Activated gamma-delta T cell treated with Interleukin-2 at 50 U/mL for 16 hours (primary cell): ENCODE results near the gene MS4A7.
"Not testable (repeated sequence)": the region's sequence is repeated elsewhere in the genome, so short reads cannot be mapped to it uniquely, and the experiment has no call there.

ENCODE experiments used
- DNase-seq: peaks from one replicate; pipeline ENCODE4 v3.0.0-alpha.2; 2020

Gene MS4A7, protein sequence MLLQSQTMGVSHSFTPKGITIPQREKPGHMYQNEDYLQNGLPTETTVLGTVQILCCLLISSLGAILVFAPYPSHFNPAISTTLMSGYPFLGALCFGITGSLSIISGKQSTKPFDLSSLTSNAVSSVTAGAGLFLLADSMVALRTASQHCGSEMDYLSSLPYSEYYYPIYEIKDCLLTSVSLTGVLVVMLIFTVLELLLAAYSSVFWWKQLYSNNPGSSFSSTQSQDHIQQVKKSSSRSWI

DNA sequence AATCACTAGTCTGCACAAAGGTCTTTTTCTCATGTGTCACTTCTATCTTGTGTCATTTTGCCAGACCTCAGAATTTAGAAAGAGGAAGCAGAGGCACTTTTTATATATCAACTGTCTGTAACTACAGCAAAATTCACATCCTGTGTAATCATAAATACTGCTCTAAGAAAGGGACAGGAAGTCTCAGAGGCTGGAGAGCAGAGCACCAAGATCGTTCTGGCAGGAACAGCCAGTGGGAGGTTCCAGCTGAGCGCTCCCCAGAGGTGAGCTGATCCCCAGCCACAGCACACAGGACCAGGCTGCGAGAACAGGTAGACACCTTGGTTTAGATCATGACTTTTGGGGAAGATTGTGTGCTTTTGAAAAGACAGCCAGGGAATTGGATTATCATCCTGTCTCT, at the start of gene MS4A7:
Gene MS4A7 (plus strand): TSS at position 179 of the 400 bp plus-strand sequence. CDS start 4,610 bp downstream, outside the sequence.
- DNase-seq, result no peak

DNA sequence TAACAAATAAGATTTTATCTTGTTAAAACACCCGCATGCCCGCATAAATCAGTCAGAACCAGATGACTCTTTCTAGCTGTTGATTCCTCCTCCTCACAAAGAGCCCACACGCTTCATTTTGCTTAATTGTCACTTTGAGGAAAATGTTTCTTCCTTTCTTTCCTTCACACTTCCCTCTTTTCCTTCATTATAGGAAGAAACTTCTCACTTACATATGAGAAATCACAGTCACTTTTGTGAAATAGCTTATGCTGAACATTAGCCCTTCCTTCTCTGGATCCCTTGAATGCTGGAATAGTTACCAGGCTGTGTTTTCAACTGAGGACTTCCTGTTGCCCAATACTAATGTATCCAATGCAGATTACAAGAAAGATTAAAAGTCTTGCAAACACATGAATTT, 45.5 kb upstream of the MS4A7 start:
- no peak for DNase-seq

- peak; percentile 54 for DNase-seq
Observed at GRCh38 chr11:60334005-60334620, 44.2 kb upstream of the MS4A7 start.

- DNase-seq, result no peak
Observed at GRCh38 chr11:60336767-60337391, 41.5 kb upstream of the MS4A7 start.

GRCh38 chr11:60338053-60338452, 40.3 kb upstream of the MS4A7 start:
- no peak for DNase-seq

DNA sequence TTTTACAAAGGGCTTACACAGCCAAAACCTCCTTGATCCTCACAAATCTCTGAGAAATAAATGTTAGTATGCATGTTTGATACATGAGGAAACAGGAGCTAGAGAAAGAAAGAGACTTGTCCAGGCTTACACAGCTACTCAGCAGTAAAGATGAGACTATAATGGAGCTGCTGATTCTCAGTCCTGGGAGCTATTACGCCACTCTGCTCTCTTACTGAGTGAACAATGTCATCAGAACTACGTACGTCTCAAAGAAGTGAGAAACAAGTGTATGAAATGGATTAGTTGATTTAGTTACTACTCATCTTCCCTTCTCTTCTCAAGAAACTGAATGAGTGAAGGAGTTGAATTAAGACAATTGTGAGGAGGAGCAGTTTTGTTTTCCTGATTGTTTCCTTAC, 39.0 kb upstream of the MS4A7 start:
- no peak for DNase-seq

DNA sequence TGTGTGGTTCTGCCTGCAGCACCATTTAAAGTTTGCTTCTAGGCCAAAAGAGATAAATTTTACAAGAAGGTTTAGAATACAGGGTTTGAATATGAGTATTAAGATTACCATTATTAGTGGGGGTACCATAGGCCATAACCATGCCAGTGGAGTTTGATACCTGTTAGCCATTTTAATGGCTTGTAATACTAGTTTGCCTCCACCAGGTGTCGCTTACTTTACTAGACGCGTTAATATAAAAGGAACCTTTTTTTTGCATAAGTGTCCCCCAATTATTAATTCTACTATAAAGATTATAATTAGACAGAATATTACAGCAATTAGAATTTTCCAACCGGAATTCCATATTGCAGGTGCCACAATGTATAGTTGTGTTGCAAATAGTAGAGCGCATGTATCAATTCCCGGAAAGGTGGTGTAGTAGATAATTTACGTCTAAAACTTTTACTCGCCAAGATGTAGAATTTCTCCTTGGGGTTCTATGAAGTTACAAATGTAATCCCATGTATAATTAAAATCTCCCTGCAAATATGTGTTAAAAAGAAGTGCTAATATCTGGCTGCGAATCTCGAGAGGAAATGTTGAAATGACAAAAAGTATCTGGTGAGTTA, 35.1 kb upstream of the MS4A7 start:
- no peak for DNase-seq

GRCh38 chr11:60344146-60344545, 34.2 kb upstream of the MS4A7 start:
- DNase-seq, result no peak

- no peak for DNase-seq
Observed at GRCh38 chr11:60345489-60345888, 32.8 kb upstream of the MS4A7 start.

GRCh38 chr11:60347084-60347797, 31.1 kb upstream of the MS4A7 start:
- DNase-seq, result no peak

DNA sequence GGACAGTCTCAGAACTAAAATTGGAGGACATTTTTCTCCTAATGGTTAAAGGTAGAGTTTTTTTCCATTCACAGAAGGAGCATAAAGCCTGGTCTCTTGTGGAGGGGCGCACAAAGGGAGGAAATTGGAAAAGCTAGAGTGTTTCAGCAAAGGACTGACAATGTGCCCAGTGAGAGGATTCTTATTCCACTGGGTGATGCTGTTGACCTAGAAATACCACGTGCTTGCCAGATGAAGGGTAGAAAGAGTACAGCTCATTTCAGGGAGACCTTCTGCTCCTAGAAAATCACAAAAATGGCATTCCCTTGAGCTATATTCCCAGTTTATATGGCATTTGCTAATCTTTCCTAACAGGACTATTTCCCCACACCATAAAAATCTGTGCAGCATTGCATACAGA, 30.2 kb upstream of the MS4A7 start:
- DNase-seq, result no peak

DNA sequence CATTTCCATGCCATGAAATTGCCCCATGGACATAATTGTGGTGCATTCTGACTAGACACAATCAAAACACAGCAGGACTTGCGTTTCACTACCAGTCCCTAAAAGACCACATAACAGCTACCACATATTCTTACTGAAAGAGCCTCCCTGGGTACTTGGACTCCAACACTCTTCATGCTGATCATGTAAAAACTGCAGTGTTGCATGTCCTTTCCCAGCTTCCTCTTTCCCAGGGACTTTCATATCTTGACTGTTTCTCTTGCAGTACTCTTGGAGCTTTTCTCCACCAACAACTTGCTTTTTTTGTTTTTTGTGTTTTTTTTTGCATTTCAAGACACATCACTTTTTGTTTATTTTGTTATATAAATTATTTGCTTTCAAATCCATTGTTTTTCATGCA, 28.3 kb upstream of the MS4A7 start:
- DNase-seq, result no peak

- DNase-seq, result no peak
Observed at GRCh38 chr11:60357771-60358170, 20.6 kb upstream of the MS4A7 start.

DNA sequence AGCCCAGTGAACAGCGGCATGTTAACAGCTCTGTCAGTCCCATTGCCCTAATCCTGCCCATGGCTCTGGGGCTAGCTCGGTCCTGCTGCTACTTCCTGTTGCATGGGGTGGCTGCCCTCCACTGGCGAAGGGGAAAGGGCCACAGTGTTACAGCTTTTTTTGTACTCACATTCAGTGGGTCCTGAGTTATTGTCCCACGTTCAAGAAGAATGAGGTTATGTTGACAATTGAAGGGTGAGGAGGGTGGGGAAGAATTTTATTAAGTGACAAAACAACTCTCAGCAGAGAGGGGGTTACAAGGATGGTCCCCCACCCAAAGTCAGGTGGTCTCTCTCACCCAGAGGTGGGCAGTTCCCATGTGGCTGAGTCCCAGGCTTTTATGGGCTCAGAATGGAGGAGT, 17.7 kb upstream of the MS4A7 start:
- no peak for DNase-seq

DNA sequence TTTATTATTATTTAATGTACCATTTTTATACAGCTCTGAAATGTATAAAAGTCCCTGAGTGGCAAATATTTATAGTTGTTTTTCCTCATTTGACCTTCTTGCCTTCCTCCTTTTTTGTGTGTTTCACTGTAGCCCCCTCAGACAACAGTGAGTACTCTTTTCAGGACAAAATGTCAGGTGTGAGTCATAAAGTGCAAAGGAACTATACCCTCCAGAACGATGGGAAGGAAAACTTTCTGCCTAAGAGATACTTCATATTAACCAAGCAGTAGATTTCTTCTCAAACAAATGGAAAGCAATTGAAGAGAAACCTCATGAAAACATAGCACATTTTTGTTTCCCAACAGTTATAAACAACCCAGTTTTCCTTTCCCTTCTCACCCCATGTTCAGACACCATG, 16.1 kb upstream of the MS4A7 start:
- no peak for DNase-seq

GRCh38 chr11:60363542-60364470, 14.5 kb upstream of the MS4A7 start:
- DNase-seq, result peak; percentile 47

- not testable (repeated sequence) for DNase-seq
Observed at GRCh38 chr11:60366262-60366904, 11.9 kb upstream of the MS4A7 start.

- no peak for DNase-seq
Observed at GRCh38 chr11:60367009-60367408, 11.3 kb upstream of the MS4A7 start.

GRCh38 chr11:60367896-60368295, 10.4 kb upstream of the MS4A7 start:
- DNase-seq, result no peak

DNA sequence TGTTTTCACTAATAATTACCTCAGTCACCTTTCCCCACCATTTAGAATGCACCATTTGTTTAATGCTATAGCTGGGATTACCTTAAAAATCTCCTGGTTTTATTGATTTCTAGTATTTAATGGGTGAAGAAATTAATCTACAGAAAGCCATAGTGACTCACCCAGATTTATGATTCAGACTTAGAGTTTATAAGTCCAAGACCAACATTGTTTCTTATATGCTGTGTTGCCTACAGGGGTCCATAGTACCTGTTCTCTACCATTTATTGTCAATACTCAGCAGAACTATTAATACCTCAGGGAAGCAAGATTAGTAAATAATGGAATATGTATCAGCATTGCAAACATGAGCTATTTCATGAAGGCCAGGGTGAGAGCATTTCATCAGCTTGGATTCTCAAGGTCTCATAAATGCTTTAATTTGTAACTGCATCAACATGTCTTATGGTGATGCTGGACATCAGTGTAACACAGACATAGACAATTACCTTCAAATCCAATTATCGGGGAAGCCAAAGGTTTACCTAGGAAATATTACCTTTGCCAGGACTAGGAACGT, 8.0 kb upstream of the MS4A7 start:
- DNase-seq, result no peak

GRCh38 chr11:60370811-60371298, 7.5 kb upstream of the MS4A7 start:
- no peak for DNase-seq
